Measurements from ENCODE around the gene NMUR1. TPM values are rescaled to one million over a fixed set of nuclear protein-coding genes. Genes with fewer than 3 reads are reported as not detected.
"Not testable (repeated sequence)": the region's sequence is repeated elsewhere in the genome, so short reads cannot be mapped to it uniquely, and the experiment has no call there.

Gene NMUR1
- total RNA-seq, result 0.15 TPM in 1 of 2 replicates, not detected in the other
- polyA plus RNA-seq, result not detected in 2 replicates

GRCh38 chr2:231530099-231531011 lies at the start of gene NMUR1:
TSS of gene NMUR1 (minus strand) at chr2:231530445. CDS start at chr2:231530361, 84 bp downstream.
- Histone ChIP-seq H3K4me1 (ENCODE audit: low read depth) (no peaks in the 10 kb centered on the region), H3K36me3 (no peaks in the 10 kb centered on the region), H3K27me3 (peaks cover 20% of the 10 kb centered on the region), H3K9me3 (ENCODE audit: low read depth) (no peaks in the 10 kb centered on the region), H3K4me3 (peak within 1 kb of the TSS; percentile 14), H3K27ac (no peak within 1 kb of the TSS)
- DNase-seq (ENCODE audit: low read depth in 1 of 2, low spot score in 1 of 2), result peak; percentile 47 to 64
- TF ChIP-seq CTCF (IDR thresholded peaks at IDR 0.05; ENCODE audit: low read depth, low read length), result peak; percentile 61

GRCh38 chr2:231579560-231579959 lies 49.3 kb upstream of the NMUR1 start:
- H3K27ac ChIP-seq, result no peak overlapping the region
- no peak for TF ChIP-seq CTCF (IDR thresholded peaks at IDR 0.05; ENCODE audit: low read depth, low read length)
- no peaks in the 10 kb centered on the region for H3K4me1 ChIP-seq (ENCODE audit: low read depth)
- H3K36me3 ChIP-seq, result no peaks in the 10 kb centered on the region
- no peaks in the 10 kb centered on the region for H3K9me3 ChIP-seq (ENCODE audit: low read depth)
- DNase-seq (ENCODE audit: low read depth in 1 of 2, low spot score in 1 of 2), result no peak
- no peak overlapping the region for H3K4me3 ChIP-seq
- no peaks in the 10 kb centered on the region for H3K27me3 ChIP-seq

- H3K4me1 ChIP-seq (ENCODE audit: low read depth); H3K4me3 ChIP-seq; H3K27ac ChIP-seq; DNase-seq (ENCODE audit: low read depth in 1 of 2, low spot score in 1 of 2); H3K9me3 ChIP-seq (ENCODE audit: low read depth); H3K36me3 ChIP-seq; H3K27me3 ChIP-seq: not testable (repeated sequence)
These were observed 48.4 kb upstream of the NMUR1 start for GRCh38 chr2:231578655-231579054.

GRCh38 chr2:231576465-231576864 lies 46.2 kb upstream of the NMUR1 start:
- H3K36me3 ChIP-seq, result no peaks in the 10 kb centered on the region
- TF ChIP-seq CTCF (IDR thresholded peaks at IDR 0.05; ENCODE audit: low read depth, low read length), result no peak
- H3K4me1 ChIP-seq (ENCODE audit: low read depth), result no peaks in the 10 kb centered on the region
- DNase-seq (ENCODE audit: low read depth in 1 of 2, low spot score in 1 of 2), result no peak
- H3K27ac ChIP-seq, result no peak overlapping the region
- H3K27me3 ChIP-seq, result no peaks in the 10 kb centered on the region
- no peaks in the 10 kb centered on the region for H3K9me3 ChIP-seq (ENCODE audit: low read depth)
- no peak overlapping the region for H3K4me3 ChIP-seq

GRCh38 chr2:231575612-231576256 lies 45.5 kb upstream of the NMUR1 start:
- Histone ChIP-seq H3K27ac (no peak overlapping the region), H3K27me3 (no peaks in the 10 kb centered on the region), H3K4me1 (ENCODE audit: low read depth) (no peaks in the 10 kb centered on the region), H3K36me3 (no peaks in the 10 kb centered on the region), H3K4me3 (no peak overlapping the region), H3K9me3 (ENCODE audit: low read depth) (no peaks in the 10 kb centered on the region)
- TF ChIP-seq CTCF (IDR thresholded peaks at IDR 0.05; ENCODE audit: low read depth, low read length), result no peak
- no peak for DNase-seq (ENCODE audit: low read depth in 1 of 2, low spot score in 1 of 2)

All from cardiac muscle cell (in vitro differentiated cells and primary cell).